ENCODE results near the gene MS4A5. TPM values are rescaled to one million over a fixed set of nuclear protein-coding genes. Genes with fewer than 3 reads are reported as not detected.

MS4A5 gene, protein sequence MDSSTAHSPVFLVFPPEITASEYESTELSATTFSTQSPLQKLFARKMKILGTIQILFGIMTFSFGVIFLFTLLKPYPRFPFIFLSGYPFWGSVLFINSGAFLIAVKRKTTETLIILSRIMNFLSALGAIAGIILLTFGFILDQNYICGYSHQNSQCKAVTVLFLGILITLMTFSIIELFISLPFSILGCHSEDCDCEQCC
- total RNA-seq, result not detected

DNA sequence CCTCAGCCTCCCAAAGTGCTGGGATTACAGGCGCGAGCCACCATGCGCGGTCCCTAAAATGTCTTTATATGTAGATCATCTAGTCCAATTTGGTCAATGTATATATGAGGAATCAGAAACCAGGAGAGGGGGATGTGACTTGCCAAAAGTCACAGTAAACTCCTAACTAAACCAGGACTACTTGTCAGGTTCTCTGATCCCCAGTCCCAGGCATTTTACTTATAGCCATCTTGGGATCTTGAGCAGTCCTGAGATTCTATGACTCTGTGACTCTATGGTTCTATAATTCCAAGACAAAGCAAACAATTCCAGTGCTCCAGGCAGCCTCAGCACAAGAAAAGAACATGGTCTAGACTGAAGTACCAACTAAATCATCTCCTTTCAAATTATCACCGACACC is at the start of gene MS4A5:
Gene MS4A5 (plus strand): TSS at position 301 of the 400 bp plus-strand sequence. CDS start 103 bp downstream, outside the sequence.
- H3K27ac Mint-ChIP-seq, result no peak within 1 kb of the TSS
- ATAC-seq (ENCODE audit: low read depth) (no peak), DNase-seq (no peak)
- H3K36me3 Mint-ChIP-seq, result no peaks in the 10 kb centered on the region
- H3K27me3 Mint-ChIP-seq, result peaks cover 12% of the 10 kb centered on the region
- no peaks in the 10 kb centered on the region for H3K4me1 Mint-ChIP-seq
- no peaks in the 10 kb centered on the region for H3K9me3 Mint-ChIP-seq
- no peak within 1 kb of the TSS for H3K4me3 Mint-ChIP-seq
- POLR2A ChIA-PET, result no interaction called here

DNA sequence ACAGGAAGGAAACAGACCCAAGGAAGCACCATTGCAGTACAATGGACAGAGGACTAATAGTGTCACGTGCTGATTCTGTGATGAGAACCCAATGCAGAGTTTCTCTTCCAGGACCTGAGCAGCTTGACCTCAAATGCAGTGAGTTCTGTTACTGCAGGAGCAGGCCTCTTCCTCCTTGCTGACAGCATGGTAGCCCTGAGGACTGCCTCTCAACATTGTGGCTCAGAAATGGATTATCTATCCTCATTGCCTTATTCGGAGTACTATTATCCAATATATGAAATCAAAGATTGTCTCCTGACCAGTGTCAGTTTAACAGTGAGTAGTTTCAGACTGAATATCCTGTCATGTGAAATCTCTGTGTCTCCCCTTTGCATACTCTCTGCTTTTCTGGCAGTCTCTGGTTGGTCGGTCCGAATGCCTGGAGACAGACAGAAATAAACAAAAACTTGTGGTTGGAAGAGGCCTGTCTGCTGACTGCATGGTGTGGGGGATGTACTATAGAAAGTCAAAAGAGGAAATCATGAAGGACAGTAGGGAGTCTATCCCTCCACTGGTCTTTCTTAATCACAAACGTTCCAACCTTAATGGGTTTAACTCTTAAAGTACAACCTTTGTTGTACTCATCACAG is 40.0 kb upstream of the MS4A5 start:
- Mint-ChIP-seq H3K9me3 (no peaks in the 10 kb centered on the region), H3K27me3 (peaks cover 3% of the 10 kb centered on the region), H3K4me3 (no peak overlapping the region), H3K4me1 (peaks cover 2% of the 10 kb centered on the region), H3K36me3 (no peaks in the 10 kb centered on the region), H3K27ac (no peak overlapping the region)
- ATAC-seq (ENCODE audit: low read depth) (no peak), DNase-seq (no peak)
- POLR2A ChIA-PET, result no interaction called here

DNA sequence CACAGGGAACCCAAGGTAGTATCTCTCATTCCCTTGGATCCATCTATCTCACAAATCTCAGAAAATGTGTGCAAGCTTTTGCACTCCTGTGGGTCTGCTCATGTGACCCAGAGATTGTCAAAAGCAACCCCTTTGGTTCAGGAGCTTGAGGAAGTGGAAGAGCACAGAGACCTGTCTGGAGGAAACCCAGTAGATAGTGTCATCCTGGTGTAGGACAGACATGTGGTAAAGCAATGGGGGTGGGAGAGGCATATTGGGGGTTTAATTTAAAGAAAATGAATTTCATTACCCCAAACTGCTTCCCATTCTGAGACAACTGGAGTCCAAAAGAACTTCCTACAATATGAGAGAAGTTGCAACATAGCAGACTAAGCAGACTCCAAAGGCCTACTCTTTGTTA is 39.0 kb upstream of the MS4A5 start:
- no peak for ATAC-seq (ENCODE audit: low read depth)
- H3K27ac Mint-ChIP-seq, result no peak overlapping the region
- no peak for DNase-seq
- H3K36me3 Mint-ChIP-seq, result no peaks in the 10 kb centered on the region
- no peaks in the 10 kb centered on the region for H3K9me3 Mint-ChIP-seq
- H3K27me3 Mint-ChIP-seq, result peaks cover 3% of the 10 kb centered on the region
- peaks cover 2% of the 10 kb centered on the region for H3K4me1 Mint-ChIP-seq
- POLR2A ChIA-PET, result no interaction called here
- H3K4me3 Mint-ChIP-seq, result no peak overlapping the region

DNA sequence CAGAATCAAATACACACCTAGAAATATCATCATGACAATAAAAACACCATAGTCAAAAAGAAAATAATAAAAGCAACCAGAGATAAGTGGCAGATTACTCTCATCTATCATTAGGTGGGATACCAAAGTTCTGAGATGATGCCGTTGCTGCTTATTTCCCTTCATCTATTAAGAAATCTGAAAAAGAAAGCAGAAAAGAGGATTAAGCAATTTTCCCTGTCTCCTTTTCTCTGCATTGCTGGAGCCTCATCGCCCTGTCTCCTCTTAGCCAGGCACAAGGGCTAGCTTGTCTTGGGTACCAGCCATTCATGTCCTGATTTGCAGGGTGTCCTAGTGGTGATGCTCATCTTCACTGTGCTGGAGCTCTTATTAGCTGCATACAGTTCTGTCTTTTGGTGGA is 37.0 kb upstream of the MS4A5 start:
- no peak for DNase-seq
- Mint-ChIP-seq H3K27ac (no peak overlapping the region), H3K27me3 (peaks cover 10% of the 10 kb centered on the region), H3K4me3 (no peak overlapping the region), H3K4me1 (peaks cover 2% of the 10 kb centered on the region), H3K36me3 (no peaks in the 10 kb centered on the region), H3K9me3 (no peaks in the 10 kb centered on the region)
- no peak for ATAC-seq (ENCODE audit: low read depth)
- POLR2A ChIA-PET, result no interaction called here

DNA sequence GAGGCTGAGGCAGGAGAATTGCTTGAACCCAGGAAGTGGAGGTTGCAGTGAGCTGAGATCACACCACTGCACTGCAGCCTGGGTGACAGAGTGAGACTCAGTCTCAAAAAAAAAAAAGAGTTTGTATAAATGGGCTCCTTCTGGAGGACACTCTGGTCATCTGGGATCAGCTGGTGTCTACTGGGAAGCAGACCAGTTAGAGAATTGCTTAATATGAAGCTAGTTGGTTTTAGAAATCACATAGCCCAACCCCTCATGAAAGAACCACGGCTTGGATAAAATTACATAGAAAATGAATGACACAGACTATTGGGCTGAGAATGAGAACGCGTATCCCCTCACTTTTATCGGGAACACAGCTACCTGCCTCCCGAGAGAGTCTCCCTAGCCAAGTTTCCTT is 36.4 kb upstream of the MS4A5 start:
- ATAC-seq (ENCODE audit: low read depth), result no peak
- H3K4me1 Mint-ChIP-seq, result peaks cover 2% of the 10 kb centered on the region
- no peak overlapping the region for H3K4me3 Mint-ChIP-seq
- POLR2A ChIA-PET, result no interaction called here
- H3K27me3 Mint-ChIP-seq, result peaks cover 11% of the 10 kb centered on the region
- no peaks in the 10 kb centered on the region for H3K36me3 Mint-ChIP-seq
- no peaks in the 10 kb centered on the region for H3K9me3 Mint-ChIP-seq
- no peak for DNase-seq
- H3K27ac Mint-ChIP-seq, result no peak overlapping the region

DNA sequence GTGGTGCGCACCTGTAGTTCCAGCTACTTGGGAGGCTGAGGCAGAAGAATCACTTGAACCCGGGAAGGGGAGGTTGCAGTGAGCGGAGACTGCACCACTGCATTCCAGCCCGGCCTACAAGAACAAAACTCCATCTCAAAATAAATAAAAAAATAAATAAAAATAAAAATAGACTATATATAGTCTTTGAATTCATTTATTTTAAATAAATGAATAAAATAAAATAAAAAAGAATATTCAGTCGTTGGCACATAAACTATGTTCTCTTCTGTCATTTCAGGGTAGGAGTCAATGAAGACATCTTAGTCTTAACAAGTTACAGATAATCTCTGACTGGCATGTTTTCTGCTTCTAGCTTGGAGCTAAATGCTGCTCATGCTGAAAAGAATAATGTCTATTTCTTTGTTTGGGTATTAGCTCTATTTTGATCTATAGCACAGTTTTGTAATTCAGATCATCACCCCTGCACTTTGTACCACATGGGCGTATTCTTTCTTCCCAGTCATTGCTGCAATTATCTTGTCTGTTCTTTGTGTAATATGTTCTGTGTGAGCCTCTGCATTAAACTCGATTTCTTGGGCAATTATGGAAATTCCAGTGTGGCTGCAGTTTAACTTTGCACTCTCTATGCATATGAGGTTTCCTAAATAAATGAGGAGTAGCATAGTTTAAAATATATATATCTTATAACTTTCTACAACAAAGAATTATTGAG is 34.5 kb upstream of the MS4A5 start:
- no peak for DNase-seq
- Mint-ChIP-seq H3K27ac (no peak overlapping the region), H3K4me1 (no peaks in the 10 kb centered on the region), H3K36me3 (no peaks in the 10 kb centered on the region), H3K4me3 (no peak overlapping the region), H3K9me3 (no peaks in the 10 kb centered on the region), H3K27me3 (peaks cover 8% of the 10 kb centered on the region)
- POLR2A ChIA-PET, result no interaction called here
- ATAC-seq (ENCODE audit: low read depth), result no peak

DNA sequence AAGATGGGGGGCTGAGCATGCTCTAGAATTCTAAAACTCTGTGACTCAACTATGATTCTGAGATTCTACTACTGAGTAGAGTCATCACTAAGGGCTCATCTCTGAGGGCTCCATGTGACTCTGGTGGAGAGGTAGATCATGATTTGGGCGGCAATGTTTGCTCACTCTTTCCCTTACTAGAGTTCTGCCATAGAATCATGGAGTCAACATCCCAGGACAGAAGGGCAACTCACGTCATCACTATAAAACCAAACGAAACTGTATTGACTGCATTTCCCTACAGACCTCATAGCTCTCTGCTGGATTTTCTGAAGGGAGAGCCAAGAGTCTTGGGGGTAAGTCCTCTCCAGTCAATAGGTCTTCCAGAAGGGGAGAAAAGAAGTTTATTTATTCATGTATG is 33.0 kb upstream of the MS4A5 start, which contains the start of gene MS4A14:
Gene MS4A14 (plus strand): TSS at position 78 of the 400 bp plus-strand sequence. CDS start 120 bp downstream, at position 198.
- H3K27ac Mint-ChIP-seq, result no peak within 1 kb of the TSS
- H3K4me3 Mint-ChIP-seq, result no peak within 1 kb of the TSS
- POLR2A ChIA-PET, result no interaction called here
- DNase-seq (no peak), ATAC-seq (ENCODE audit: low read depth) (no peak)
- no peaks in the 10 kb centered on the region for H3K4me1 Mint-ChIP-seq
- no peaks in the 10 kb centered on the region for H3K9me3 Mint-ChIP-seq
- H3K36me3 Mint-ChIP-seq, result no peaks in the 10 kb centered on the region
- H3K27me3 Mint-ChIP-seq, result peaks cover 8% of the 10 kb centered on the region

DNA sequence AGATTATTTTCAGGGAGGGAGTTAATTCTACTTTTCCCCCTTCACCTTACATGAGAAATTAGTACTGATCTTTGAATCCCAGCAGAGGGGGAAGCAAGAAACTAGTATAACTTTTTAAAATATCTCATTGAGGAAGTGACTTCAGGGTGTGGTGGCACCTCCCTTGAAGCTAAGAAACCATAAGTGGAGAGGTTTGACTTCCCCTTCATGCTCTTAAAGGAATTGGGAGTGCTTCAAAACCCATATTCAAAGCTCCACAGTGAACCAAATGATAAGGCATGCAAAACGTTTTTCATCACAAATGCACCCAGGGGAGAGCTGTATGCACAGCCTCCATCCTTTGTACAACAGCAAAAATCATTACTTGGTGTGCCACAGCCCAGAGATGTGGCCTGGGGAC is 32.6 kb upstream of the MS4A5 start:
- ATAC-seq (ENCODE audit: low read depth) (no peak), DNase-seq (no peak)
- Mint-ChIP-seq H3K4me1 (no peaks in the 10 kb centered on the region), H3K27me3 (peaks cover 8% of the 10 kb centered on the region), H3K9me3 (peaks cover 4% of the 10 kb centered on the region), H3K27ac (no peak overlapping the region), H3K4me3 (no peak overlapping the region), H3K36me3 (no peaks in the 10 kb centered on the region)
- POLR2A ChIA-PET, result no interaction called here

DNA sequence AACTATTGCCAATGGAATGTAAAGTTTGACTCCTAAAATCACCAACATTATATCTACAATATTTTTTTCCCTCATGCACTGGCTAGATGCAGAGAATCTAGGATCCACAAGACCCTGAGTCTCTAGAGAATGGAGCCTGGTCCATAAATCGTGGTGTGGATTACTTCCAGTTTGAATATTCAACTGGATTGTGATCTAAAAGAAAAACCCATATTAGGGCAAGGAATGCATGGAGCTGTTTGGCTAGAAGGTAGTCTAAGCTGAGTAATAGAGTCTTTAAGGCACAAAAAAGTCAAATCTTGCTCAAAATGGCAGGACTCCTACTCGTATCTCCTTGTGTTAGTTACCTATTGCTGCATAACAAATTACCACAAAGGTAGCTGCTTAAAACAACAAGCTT is 9.4 kb upstream of the MS4A5 start:
- DNase-seq (no peak), ATAC-seq (ENCODE audit: low read depth) (no peak)
- no peak overlapping the region for H3K27ac Mint-ChIP-seq
- POLR2A ChIA-PET, result no interaction called here
- H3K4me1 Mint-ChIP-seq, result no peaks in the 10 kb centered on the region
- H3K36me3 Mint-ChIP-seq, result no peaks in the 10 kb centered on the region
- H3K27me3 Mint-ChIP-seq, result no peaks in the 10 kb centered on the region
- H3K9me3 Mint-ChIP-seq, result no peaks in the 10 kb centered on the region
- H3K4me3 Mint-ChIP-seq, result no peak overlapping the region

DNA sequence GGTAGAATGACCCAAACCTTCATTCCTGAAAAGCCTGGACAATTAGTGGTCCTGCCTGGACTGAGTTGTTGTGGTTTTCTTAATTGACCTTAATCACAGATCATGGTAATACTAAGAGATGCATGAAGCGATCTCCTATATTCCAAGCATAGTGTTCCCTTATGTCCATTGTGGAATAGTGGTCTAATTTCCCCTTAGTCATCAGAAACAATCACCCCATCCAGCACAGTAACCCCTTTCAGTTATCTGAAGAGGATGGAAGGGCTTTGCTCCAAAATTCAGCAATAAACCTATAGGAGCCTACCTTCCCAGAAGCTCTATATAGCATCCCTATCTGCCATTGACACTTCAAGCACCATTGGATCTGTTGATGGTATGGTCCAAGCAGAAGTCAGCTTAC is 6.8 kb upstream of the MS4A5 start:
- DNase-seq (no peak), ATAC-seq (ENCODE audit: low read depth) (no peak)
- no peak overlapping the region for H3K4me3 Mint-ChIP-seq
- H3K4me1 Mint-ChIP-seq, result no peaks in the 10 kb centered on the region
- H3K27me3 Mint-ChIP-seq, result no peaks in the 10 kb centered on the region
- H3K36me3 Mint-ChIP-seq, result no peaks in the 10 kb centered on the region
- no peak overlapping the region for H3K27ac Mint-ChIP-seq
- H3K9me3 Mint-ChIP-seq, result no peaks in the 10 kb centered on the region
- POLR2A ChIA-PET, result no interaction called here

DNA sequence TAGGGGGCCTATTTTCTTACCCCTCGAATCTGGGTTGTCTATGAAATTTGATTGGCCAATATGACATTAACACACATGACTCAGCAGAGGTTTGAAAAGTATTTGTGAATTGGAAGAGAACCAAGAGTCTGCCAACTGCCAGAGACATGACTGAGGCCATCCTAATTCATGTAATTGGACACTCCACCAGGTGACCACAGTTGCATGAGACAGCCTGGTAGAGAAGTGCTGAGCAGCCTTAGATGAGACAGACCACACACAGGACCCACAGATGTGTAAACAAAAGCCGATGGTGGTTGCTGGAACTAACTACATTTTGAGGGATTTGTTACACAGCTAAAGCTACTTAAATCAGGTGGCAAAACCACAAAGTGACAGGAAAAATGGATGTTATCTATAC is 855 bp upstream of the MS4A5 start:
- POLR2A ChIA-PET, result no interaction called here
- Mint-ChIP-seq H3K27me3 (peaks cover 12% of the 10 kb centered on the region), H3K27ac (no peak overlapping the region), H3K9me3 (no peaks in the 10 kb centered on the region), H3K36me3 (no peaks in the 10 kb centered on the region), H3K4me3 (no peak overlapping the region), H3K4me1 (no peaks in the 10 kb centered on the region)
- ATAC-seq (ENCODE audit: low read depth) (no peak), DNase-seq (no peak)

DNA sequence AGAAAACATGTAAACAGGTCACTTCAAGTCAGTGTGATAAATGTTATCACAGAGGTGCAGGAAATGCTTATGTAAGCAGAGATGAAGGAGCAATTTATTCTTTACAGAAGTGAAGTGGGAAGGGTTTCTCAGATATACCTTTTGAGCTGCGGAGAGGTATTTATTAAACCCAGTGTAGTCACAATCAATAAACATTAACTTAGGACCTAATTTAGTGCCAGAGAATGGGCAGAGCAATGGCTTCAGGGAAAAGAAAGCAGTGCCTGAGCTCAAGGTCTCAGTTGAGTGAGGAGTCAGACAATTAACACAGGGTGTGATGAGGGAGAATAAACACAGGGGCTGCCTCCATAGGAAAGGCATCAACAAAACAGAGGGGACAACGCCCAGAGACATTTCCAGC is 1.9 kb downstream of the MS4A5 start:
- Mint-ChIP-seq H3K4me1 (no peaks in the 10 kb centered on the region), H3K4me3 (no peak overlapping the region), H3K36me3 (no peaks in the 10 kb centered on the region), H3K27me3 (peaks cover 12% of the 10 kb centered on the region), H3K27ac (no peak overlapping the region), H3K9me3 (no peaks in the 10 kb centered on the region)
- no peak for ATAC-seq (ENCODE audit: low read depth)
- DNase-seq, result no peak
- POLR2A ChIA-PET, result no interaction called here

DNA sequence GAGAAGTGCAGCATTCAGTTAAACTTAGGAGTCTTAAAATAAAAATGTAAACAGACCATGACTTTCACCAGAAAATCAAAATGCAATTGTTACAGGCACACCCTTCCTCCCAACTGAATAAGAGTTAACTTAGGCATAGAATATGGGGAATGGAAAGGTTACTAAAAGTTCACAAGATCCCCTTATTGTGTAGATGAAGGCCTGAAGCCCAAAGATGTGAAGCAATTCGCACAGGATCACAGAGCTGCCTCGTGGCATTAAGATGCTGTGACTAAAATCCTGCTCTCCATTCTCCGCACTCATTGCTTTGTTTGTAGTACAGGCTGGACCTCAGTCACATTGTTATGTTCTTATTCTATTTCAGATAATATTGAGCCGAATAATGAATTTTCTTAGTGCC is 4.0 kb downstream of the MS4A5 start:
- no peaks in the 10 kb centered on the region for H3K36me3 Mint-ChIP-seq
- H3K4me1 Mint-ChIP-seq, result no peaks in the 10 kb centered on the region
- POLR2A ChIA-PET, result no interaction called here
- DNase-seq, result no peak
- H3K27me3 Mint-ChIP-seq, result peaks cover 12% of the 10 kb centered on the region
- no peak for ATAC-seq (ENCODE audit: low read depth)
- no peak overlapping the region for H3K27ac Mint-ChIP-seq
- no peaks in the 10 kb centered on the region for H3K9me3 Mint-ChIP-seq
- H3K4me3 Mint-ChIP-seq, result no peak overlapping the region

DNA sequence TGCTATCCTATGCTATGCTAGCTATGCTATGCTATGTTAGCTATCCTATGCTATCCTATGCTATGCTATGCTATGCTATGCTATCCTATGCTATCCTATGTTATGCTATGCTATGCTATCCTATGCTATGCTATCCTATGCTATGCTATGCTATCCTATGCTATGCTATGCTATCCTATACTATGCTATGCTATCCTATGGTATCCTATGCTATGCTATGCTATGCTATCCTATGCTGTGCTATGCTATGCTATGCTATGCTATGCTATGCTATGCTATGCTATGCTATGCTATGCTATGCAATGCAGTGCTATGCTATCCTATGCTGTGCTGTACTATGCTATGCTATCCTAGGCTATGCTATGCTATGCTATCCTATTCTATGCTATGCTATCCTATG is 17.7 kb downstream of the MS4A5 start:
- POLR2A ChIA-PET, result no interaction called here
- H3K4me1 Mint-ChIP-seq, result peaks cover 8% of the 10 kb centered on the region
- no peaks in the 10 kb centered on the region for H3K36me3 Mint-ChIP-seq
- ATAC-seq (ENCODE audit: low read depth) (no peak), DNase-seq (no peak)
- peaks cover 4% of the 10 kb centered on the region for H3K9me3 Mint-ChIP-seq
- H3K27me3 Mint-ChIP-seq, result no peaks in the 10 kb centered on the region
- H3K27ac Mint-ChIP-seq, result no peak overlapping the region
- H3K4me3 Mint-ChIP-seq, result no peak overlapping the region
